KOPT-K1 (cell line): ENCODE measurements around the gene CDK8.

Experiments used
- H3K27ac ChIP-seq: fragments of 200-600 bp; sonication (generic); 2 replicates; pipeline ENCODE4 v1.5.1; 2016; ENCODE audit warnings: antibody characterized with exemption, mild to moderate bottlenecking, low read depth, low read length; ENCODE audit not compliant: poor library complexity, severe bottlenecking
- H3K36me3 ChIP-seq: fragments of 200-600 bp; sonication (generic); 2 replicates; pipeline ENCODE4 v1.5.1; 2017; ENCODE audit warnings: antibody characterized with exemption, mild to moderate bottlenecking, low read length, moderate library complexity; ENCODE audit not compliant: insufficient read depth
- H3K9me3 ChIP-seq: fragments of 200-600 bp; sonication (generic); 2 replicates; pipeline ENCODE4 v1.5.1; 2017; ENCODE audit warnings: antibody characterized with exemption, low read length, mild to moderate bottlenecking; ENCODE audit not compliant: insufficient read depth, poor library complexity, severe bottlenecking

CDK8 gene

DNA sequence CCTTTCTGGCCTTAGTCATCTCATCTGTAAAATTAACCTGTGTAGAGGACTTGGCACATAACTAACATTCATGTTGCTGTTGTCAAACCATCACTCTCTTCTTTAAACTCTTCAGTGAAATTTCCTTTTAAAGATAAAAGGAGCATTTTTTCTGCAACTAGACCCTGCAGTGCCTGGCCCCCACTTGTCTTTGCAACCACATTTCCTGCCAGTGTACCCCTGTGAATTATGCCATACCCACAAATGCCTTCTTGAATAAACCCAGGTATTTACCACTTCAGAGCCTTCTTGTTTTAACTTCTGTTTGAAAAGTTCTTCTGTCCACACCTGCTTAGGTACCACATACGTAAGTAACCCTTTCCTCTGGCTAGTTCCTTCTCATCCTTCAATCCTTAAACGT, 118.8 kb downstream of the CDK8 start:
- H3K9me3 ChIP-seq, result no peaks in the 10 kb centered on the region
- H3K36me3 ChIP-seq, result no peaks in the 10 kb centered on the region
- H3K27ac ChIP-seq, result no peak overlapping the region

GRCh38 chr13:26376430-26376829, 122.5 kb downstream of the CDK8 start:
- no peaks in the 10 kb centered on the region for H3K9me3 ChIP-seq

DNA sequence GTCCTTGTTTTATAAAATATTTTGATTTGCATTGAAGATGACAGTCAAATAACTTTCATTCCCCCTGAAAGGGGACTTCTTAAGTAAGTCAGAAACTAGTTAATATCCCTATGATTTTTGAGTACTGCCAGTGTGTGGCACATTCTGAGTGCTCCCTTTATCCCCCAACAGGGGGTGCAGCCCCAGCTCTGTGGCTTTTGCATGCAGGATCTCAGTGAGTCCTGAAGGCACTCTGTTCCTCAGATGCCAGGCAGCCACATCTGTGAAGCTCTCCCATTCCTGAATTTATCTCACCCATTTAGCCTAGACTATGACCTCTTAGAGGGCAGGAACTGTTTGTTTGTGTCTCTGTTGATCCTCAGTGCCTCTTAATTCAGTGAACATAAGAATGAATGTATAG, 123.1 kb downstream of the CDK8 start:
- no peak overlapping the region for H3K27ac ChIP-seq
- H3K36me3 ChIP-seq, result no peaks in the 10 kb centered on the region

More at GRCh38 chr13:26376430-26376829, 122.5 kb downstream of the CDK8 start:
- Histone ChIP-seq H3K27ac (no peak overlapping the region), H3K36me3 (no peaks in the 10 kb centered on the region)

DNA sequence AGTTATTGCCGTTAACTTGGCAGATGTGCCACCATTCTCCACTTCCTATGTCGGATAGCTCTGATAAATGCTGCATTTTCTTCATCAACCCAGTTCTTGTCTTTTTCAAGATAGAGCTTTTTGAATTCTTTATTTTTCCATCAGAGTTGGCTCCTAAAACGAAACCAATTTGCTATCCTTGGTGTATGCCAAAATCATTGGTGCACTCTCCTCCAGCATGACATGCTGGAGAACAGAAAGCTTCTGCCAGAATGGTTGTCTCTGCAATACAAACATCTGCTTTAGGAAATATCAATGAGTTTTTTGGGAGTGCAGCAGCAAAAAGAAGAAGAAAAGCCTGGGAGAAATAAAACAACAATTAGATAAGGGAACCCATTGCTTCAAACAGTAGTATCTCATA, 124.2 kb downstream of the CDK8 start:
- no peak overlapping the region for H3K27ac ChIP-seq
- H3K9me3 ChIP-seq, result no peaks in the 10 kb centered on the region
- H3K36me3 ChIP-seq, result no peaks in the 10 kb centered on the region

More for the DNA sequence above, 123.1 kb downstream of the CDK8 start:
- no peaks in the 10 kb centered on the region for H3K9me3 ChIP-seq

DNA sequence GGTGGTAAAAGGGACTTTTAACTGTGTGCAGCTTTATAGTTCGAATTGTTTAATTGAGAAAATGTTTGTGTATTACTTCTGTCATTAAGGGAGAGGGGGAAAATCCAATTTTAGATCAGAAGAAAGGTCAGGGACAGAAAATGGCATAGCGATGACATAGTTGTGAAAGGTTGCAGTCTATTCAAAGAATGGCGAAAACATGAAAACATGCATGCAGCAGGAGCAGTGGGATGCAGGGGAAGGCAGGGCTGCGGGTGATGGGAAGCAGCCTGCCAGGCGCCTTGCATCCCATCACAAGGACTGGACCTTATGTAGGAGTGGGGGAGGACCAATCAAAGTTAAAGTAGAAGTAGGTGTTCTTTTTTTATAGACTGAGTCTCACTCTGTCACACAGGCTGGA, 125.9 kb downstream of the CDK8 start:
- H3K36me3 ChIP-seq, result peaks cover 3% of the 10 kb centered on the region; the same call in 1 of the 2 replicates
- no peaks in the 10 kb centered on the region for H3K9me3 ChIP-seq
- no peak overlapping the region for H3K27ac ChIP-seq

DNA sequence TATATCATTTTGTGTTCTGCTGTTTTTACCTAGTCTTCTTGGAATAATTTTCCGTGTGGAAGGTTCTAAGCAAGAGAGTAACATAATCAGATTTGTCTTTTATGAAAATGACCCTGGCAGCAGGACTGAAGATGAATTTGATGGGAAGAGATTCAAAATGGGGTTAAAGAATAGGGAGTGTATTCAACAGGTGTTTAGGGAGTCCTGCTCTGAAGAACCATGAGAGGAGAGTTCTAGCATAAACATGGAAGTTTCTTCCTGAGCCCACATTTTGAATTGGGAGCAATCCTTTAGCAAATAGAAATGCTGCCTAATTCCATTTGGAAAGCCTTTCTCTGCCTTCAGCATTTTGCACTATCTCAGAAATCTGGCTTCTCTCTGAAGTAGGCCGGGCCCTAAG, 127.0 kb downstream of the CDK8 start:
- peaks cover 8% of the 10 kb centered on the region for H3K36me3 ChIP-seq
- no peaks in the 10 kb centered on the region for H3K9me3 ChIP-seq
- H3K27ac ChIP-seq, result no peak overlapping the region

GRCh38 chr13:26382366-26382765, 128.4 kb downstream of the CDK8 start:
- peaks cover 14% of the 10 kb centered on the region for H3K36me3 ChIP-seq
- H3K27ac ChIP-seq, result no peak overlapping the region
- H3K9me3 ChIP-seq, result no peaks in the 10 kb centered on the region

- Histone ChIP-seq H3K27ac (no peak overlapping the region), H3K36me3 (peaks cover 19% of the 10 kb centered on the region), H3K9me3 (no peaks in the 10 kb centered on the region)
Observed at GRCh38 chr13:26382835-26383234, 128.9 kb downstream of the CDK8 start.

- Histone ChIP-seq H3K27ac (no peak overlapping the region), H3K9me3 (no peaks in the 10 kb centered on the region), H3K36me3 (peaks cover 28% of the 10 kb centered on the region)
Observed at GRCh38 chr13:26384587-26384986, 130.7 kb downstream of the CDK8 start.

DNA sequence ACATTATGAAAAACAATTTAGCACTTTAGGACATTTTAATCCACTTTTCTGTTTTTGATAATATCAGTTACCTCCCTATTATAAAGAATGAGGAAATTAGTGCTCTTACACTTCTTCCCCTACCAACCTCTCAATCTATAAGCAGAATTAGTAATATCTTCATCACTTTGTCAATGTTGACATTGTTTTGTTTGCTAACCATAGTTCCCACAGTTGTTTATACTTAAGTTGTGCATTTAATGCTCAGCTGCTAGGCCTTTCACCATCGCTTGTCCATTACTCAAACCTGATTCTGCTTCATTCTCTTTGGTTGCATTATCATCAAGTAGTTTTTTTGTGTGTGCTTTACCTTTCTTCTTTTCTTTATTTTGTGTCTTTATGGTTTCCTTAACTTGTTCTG, 132.1 kb downstream of the CDK8 start:
- Histone ChIP-seq H3K27ac (no peak overlapping the region), H3K9me3 (no peaks in the 10 kb centered on the region), H3K36me3 (peaks cover 31% of the 10 kb centered on the region)

- Histone ChIP-seq H3K9me3 (no peaks in the 10 kb centered on the region), H3K27ac (no peak overlapping the region), H3K36me3 (peaks cover 24% of the 10 kb centered on the region)
Observed at GRCh38 chr13:26390203-26390602, 136.3 kb downstream of the CDK8 start.

DNA sequence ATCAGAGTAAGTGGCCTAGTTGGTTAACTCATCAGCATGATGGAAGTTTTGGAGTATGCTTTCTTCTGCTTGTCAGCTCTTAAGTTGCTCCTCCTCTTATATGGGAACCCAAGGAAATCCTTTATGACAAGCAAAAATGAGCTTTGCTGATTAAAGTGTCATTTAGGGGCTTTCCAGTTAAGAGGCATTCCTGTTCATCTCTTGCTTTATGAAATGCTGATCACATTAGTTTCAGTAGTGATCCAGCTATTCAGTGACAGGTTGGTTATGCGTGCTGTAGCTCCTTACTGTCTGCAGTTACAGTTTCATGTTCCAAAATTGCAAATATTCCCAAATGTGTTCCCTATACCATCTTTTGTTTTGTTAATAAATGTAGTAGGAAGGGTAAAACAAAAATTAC, 146.6 kb downstream of the CDK8 start:
- Histone ChIP-seq H3K27ac (no peak overlapping the region), H3K9me3 (no peaks in the 10 kb centered on the region), H3K36me3 (peaks cover 30% of the 10 kb centered on the region)

- H3K36me3 ChIP-seq, result peaks cover 30% of the 10 kb centered on the region
- H3K9me3 ChIP-seq, result no peaks in the 10 kb centered on the region
- no peak overlapping the region for H3K27ac ChIP-seq
Observed at GRCh38 chr13:26401069-26401468, 147.1 kb downstream of the CDK8 start.

- Histone ChIP-seq H3K9me3 (no peaks in the 10 kb centered on the region), H3K27ac (no peak overlapping the region)
Observed at GRCh38 chr13:26401578-26402021, 147.7 kb downstream of the CDK8 start.

GRCh38 chr13:26406791-26407190, 152.9 kb downstream of the CDK8 start:
- Histone ChIP-seq H3K36me3 (peaks cover 17% of the 10 kb centered on the region), H3K27ac (no peak overlapping the region), H3K9me3 (no peaks in the 10 kb centered on the region)

More at GRCh38 chr13:26401578-26402021, 147.7 kb downstream of the CDK8 start:
- H3K36me3 ChIP-seq, result peaks cover 30% of the 10 kb centered on the region

- Histone ChIP-seq H3K9me3 (peaks cover 10% of the 10 kb centered on the region), H3K36me3 (no peaks in the 10 kb centered on the region), H3K27ac (no peak overlapping the region)
Observed at GRCh38 chr13:26411206-26411605, 157.3 kb downstream of the CDK8 start.
